Kidney capillary endothelial cell (primary cell): ENCODE measurements around the gene CARD19.

Experiments
- DNase-seq: peaks from one replicate; pipeline ENCODE4 v3.0.0-alpha.2; 2018; ENCODE audit warnings: low spot score

Gene CARD19

DNA sequence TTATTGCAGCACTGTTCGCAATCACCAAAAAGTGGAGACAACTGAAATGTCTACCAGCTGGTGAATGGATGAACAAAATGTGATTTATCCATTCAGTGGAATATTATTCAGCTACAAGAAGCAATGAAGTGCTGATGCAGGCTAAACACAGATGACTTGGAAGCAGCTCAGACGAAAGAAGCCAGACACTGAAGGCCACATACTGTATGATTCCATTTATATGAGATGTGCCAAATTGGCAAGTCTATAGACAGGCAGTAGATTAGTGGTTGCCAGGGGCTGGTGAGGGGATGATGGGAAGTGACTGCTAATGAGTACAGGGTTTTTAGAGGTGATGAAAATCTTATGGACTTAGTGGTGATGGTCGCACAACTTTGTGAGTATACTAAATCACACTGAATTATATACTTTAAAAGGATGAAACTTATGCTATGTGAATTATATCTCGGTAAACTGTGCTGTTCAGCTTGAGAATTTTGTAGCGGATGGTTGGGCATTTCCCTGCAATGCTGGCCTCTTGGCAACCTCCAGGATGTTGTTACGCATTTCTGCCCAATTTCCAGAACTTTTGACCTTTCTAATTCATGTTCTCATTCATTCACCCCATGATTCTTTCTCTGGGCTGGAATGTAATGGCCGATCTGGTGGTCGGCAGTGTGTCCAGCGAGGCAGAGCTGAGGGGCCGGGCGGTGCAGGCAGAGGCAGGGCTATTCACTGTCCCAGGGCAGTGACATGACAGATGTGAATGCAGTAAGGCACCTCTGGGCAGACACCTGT, 66.0 kb downstream of the CARD19 start:
- no peak for DNase-seq
